Central memory CD4-positive, alpha-beta T cell (primary cell): Measurements from ENCODE around the gene KRTAP10-5.
"Not testable (repeated sequence)": the region's sequence is repeated elsewhere in the genome, so short reads cannot be mapped to it uniquely, and the experiment has no call there.

ENCODE experiments used
- DNase-seq: peaks from one replicate; pipeline ENCODE4 v3.0.0; 2022

The KRTAP10-5 gene

GRCh38 chr21:44590897-44591800 is 10.7 kb upstream of the KRTAP10-5 start:
- DNase-seq, result not testable (repeated sequence)

DNA sequence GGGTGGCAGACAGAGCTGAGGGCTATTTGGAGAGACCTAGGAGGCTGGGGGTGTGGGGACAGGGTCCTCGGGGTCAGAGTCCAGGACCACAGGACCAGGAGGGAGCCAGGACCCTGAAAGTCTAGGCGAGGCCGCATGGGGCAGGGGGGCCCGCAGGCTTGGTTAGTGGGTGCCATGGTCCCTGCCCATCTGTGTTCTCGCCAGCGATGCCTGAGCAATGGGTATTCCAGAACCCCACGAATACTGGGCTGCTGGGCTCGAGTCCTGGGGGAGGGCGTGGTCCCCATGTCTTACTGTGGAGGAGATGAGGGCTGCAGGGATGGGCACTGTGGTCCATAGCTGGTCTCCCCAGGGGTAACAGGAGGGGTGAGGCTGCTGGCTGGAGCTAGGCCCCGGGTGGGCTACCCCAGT is 9.9 kb upstream of the KRTAP10-5 start:
- DNase-seq, result no peak

GRCh38 chr21:44589586-44590305 is 9.3 kb upstream of the KRTAP10-5 start:
- DNase-seq, result no peak

GRCh38 chr21:44589094-44589493 is 8.7 kb upstream of the KRTAP10-5 start:
- DNase-seq, result no peak

GRCh38 chr21:44585892-44586291 is 5.5 kb upstream of the KRTAP10-5 start:
- DNase-seq, result no peak

DNA sequence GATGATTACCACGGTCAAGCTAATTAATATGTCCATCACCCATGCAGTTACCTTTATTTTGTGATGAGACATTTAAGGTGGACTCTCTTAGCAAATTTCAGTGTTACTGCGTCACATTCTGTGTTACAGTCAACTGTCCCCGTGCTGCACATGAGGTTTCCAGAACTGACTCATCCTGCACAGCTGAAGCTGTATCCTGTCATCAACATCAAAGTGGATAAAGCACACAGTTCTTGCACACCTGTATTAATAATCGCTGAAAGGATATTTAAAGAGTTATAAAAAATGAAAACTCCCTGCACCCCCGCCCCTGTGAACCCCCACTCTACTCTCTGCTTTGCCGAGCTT is 3.4 kb upstream of the KRTAP10-5 start:
- DNase-seq, result peak; percentile 9

- no peak for DNase-seq
Measured at GRCh38 chr21:44583089-44583799, 2.8 kb upstream of the KRTAP10-5 start.

DNA sequence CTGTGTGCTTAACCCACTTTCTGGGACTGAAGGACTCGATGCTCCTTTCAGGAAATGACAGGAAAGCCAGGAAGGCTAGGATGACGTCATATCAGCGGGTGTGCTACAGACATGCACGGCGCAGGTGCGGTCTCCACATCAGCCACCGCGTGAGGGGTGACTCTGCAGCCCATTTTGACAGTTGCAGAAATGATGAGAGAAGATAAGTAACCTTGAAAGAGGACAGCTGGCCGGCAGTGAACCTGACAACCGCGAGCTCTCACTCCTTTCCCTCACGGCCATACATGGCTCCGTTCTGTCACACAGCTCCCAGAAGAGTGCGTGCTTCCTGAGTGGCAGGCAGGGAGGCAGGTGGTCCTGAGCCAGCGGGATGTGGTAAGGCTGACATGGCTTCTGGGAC is 1.7 kb upstream of the KRTAP10-5 start:
- DNase-seq, result no peak

DNA sequence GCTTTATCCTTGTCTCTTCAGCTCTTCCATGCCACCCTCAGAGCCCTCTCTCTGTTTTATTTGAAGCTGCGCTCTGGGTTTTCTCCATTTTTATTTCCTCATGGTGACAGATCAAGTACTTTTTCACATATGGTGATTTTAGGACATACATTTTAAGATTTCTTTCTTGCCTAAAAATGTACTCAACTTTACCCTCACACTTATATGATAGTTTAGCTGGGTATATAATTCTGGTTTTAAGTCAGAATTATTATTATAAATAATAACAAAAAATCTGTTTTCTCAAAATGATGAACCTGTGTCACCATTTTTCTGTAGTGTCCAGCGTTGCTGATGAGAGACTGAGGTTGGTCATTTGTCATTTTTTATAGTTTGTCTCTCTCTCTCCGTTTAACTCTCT is 754 bp upstream of the KRTAP10-5 start:
- no peak for DNase-seq

- no peak for DNase-seq
Measured at GRCh38 chr21:44579833-44580144, 615 bp downstream of the KRTAP10-5 start.

- no peak for DNase-seq
Measured at GRCh38 chr21:44579056-44579832, 1.2 kb downstream of the KRTAP10-5 start.

DNA sequence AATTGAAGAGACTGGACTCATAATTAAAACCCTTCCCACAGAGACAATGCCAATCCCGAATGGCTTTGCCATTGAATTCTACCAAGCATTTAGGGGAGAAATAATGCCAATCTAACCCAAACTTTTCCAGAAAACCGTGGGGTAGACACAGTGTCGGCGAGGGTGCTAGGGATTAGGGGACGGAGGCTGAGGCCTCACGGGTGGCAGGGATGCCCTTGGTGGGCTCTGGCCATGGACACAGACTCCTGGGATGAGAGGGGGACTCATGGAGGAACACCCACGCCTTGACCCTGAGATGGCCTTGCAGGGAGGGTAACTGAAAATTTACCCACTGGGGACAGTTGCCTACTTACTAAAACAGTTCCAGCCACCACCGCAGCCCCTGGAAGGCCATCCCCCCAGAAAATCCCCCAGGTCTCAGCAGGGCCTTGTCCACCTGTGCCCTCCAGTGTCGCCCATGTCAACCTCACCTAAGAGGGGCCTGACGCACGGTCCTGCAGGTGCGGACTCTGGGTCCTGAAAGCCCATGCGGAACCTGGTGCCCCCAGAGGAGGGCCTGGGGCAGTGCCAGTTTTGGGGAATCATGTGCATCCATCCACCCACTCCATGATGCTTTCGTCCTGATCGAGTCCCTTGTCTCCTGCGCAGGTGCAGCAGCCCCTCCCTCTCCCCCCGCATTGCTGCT is 1.9 kb downstream of the KRTAP10-5 start:
- DNase-seq, result no peak

DNA sequence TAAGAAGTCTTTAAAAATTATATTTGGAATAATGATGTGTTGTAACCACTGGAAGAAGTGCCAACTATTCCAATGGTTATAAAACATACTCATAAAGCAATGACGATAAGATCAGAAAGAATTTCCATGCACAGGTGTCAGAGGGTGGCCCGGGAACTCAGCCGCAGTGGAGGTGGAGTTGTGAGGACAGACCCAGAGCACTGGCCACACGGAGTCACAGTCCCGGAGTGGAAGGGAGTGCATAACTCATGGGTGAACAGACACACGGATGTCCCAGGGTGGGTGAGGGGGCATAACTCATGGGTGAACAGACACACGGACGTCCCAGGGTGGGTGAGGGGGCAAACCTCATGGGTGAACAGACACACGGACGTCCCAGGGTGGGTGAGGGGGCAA is 4.4 kb downstream of the KRTAP10-5 start:
- no peak for DNase-seq

- no peak for DNase-seq
Measured at GRCh38 chr21:44575307-44576024, 4.9 kb downstream of the KRTAP10-5 start.

GRCh38 chr21:44574457-44575306 is 5.7 kb downstream of the KRTAP10-5 start:
- DNase-seq, result no peak

GRCh38 chr21:44573630-44574456 is 6.6 kb downstream of the KRTAP10-5 start, which contains the start of gene KRTAP10-4:
KRTAP10-4 (plus strand) TSS chr21:44573729; CDS start chr21:44573759, 30 bp downstream.
- not testable (repeated sequence) for DNase-seq

DNA sequence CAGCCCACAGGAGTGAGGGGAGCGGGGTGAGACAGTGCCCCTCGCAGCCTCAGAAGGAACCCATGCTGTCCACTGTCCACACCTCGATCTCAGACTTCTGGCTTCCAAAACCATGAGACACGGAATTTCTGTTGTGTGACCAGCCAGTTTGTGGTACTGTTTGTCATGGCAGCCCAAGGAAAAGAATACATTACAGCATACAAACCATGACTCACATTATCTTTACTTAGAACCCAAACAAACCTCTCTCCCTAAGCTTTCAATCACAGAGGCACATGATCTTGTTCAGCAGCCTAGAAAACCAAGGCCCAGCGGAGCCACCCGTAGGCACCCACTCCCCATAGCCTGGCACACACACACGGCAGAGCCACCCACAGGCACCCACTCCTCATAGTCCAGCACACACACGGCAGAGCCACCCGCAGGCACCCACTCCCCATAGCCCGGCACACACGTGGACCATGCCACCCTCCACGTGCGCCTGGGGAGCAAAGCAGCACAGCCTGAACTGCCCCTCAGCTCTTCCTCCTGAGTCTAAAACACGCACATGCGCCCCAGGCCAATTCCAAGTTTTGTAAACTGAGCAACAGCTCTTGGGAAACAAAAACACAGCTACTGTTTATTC is 7.3 kb downstream of the KRTAP10-5 start:
- DNase-seq, result no peak

DNA sequence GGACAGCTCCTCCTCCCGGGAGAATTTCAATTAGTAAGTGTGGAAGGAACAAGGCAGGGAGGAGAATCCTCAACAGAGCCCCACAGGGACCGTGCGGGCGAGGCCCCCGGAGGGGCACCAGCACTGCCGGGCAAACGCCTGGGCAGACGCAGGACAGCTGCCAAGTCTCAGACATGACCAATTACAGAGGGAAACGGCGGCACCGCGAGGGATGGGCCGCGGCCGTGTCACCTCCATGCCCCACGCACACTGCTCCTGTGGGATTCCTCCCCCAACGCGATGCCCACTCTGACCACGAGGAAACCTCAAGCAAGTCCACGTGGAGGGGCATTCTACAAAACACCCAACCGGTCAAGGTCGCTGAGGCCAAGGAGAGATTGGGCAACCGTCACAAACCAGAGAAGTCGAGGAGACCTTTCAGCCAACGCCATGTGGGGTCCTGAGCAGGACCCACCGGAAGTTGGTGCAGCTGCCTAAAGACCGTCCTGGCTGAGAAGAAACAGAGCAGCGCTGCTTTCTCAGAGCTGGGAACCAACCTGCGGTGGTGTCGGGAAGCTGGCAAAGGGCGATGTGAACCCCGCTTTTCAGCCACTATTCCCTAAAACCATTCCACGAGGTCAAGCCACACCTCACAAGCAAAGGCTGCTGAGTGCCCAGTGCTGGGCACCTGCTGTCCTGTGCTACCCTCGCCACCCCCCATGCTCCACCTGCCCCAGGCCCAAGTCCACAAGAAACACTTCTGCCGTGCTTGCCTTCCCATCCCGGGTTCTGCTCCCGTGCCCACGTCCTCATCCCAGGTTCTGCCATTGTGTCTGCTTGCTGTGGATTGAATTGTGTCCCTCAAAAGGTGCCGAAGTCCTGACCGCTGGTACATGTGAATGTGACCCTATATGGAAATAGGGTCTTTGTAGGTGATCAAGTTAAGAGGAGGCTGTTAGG is 8.3 kb downstream of the KRTAP10-5 start:
- no peak for DNase-seq
